ENCODE measurements around the gene FLNC.

FLNC gene

GRCh38 chr7:128902761-128903585 is 72.8 kb downstream of the FLNC start:
- no peak for DNase-seq
- in situ Hi-C loops (cut with MboI; ENCODE audit: low pct_unique_long_range_greater_than_20kb, low sequenced_read_pairs), result no loop called here

- in situ Hi-C loops (cut with MboI; ENCODE audit: low pct_unique_long_range_greater_than_20kb, low sequenced_read_pairs), result no loop called here
- no peak for DNase-seq
These were observed 73.6 kb downstream of the FLNC start for GRCh38 chr7:128903621-128904361.

GRCh38 chr7:128904381-128905197 is 74.4 kb downstream of the FLNC start:
- in situ Hi-C loops (cut with MboI; ENCODE audit: low pct_unique_long_range_greater_than_20kb, low sequenced_read_pairs), result no loop called here
- peak; percentile 70 for DNase-seq

GRCh38 chr7:128906001-128906765 is 76.0 kb downstream of the FLNC start:
- DNase-seq, result no peak
- in situ Hi-C loops (cut with MboI; ENCODE audit: low pct_unique_long_range_greater_than_20kb, low sequenced_read_pairs), result no loop called here

- no peak for DNase-seq
- in situ Hi-C loops (cut with MboI; ENCODE audit: low pct_unique_long_range_greater_than_20kb, low sequenced_read_pairs), result no loop called here
These were observed 76.8 kb downstream of the FLNC start for GRCh38 chr7:128906766-128907559.

Measured in KBM-7 (cell line).